ENCODE data around the gene NPAS3. TPM values are rescaled to one million over a fixed set of nuclear protein-coding genes. Genes with fewer than 3 reads are reported as not detected.

NPAS3 gene
- total RNA-seq, 2 experiments from 2014 or later = not detected

- Mint-ChIP-seq H3K36me3 (no peaks in the 10 kb centered on the region), H3K27ac (no peak overlapping the region), H3K9me3 (no peaks in the 10 kb centered on the region), H3K4me1 (ENCODE audit: low read depth) (peaks cover 3% of the 10 kb centered on the region), H3K27me3 (peaks cover 20% of the 10 kb centered on the region), H3K4me3 (no peak overlapping the region)
- CTCF ChIA-PET = no interaction called here
- intact Hi-C loops (cut with micrococcal nuclease) = no loop called here
- POLR2A ChIA-PET = no interaction called here
- DNase-seq = no peak
These were observed 862.1 kb downstream of the NPAS3 start for GRCh38 chr14:33800735-33801163.

- Mint-ChIP-seq H3K36me3 (no peaks in the 10 kb centered on the region), H3K4me3 (no peak overlapping the region), H3K4me1 (ENCODE audit: low read depth) (peaks cover 3% of the 10 kb centered on the region), H3K9me3 (no peaks in the 10 kb centered on the region), H3K27ac (no peak overlapping the region), H3K27me3 (peaks cover 21% of the 10 kb centered on the region)
- CTCF ChIA-PET = interaction anchor here (0.7 to 4.6 kb wide), 3 partner anchors 9 to 1226 kb away, joined by 3 to 30 read pairs (median 4); no protein-coding TSS in a partner anchor
- intact Hi-C loops (cut with micrococcal nuclease) = no loop called here
- no peak for DNase-seq
- POLR2A ChIA-PET = no interaction called here
These were observed 864.1 kb downstream of the NPAS3 start for GRCh38 chr14:33802737-33803136.

GRCh38 chr14:33805593-33805992, 866.9 kb downstream of the NPAS3 start:
- no peaks in the 10 kb centered on the region for H3K9me3 Mint-ChIP-seq
- intact Hi-C loops (cut with micrococcal nuclease) = no loop called here
- H3K27me3 Mint-ChIP-seq = peaks cover 19% of the 10 kb centered on the region
- ChIA-PET POLR2A (no interaction called here), CTCF (interaction anchor here (1.3 to 4.6 kb wide), 2 partner anchors 12 to 517 kb away, joined by 5 to 30 read pairs; no protein-coding TSS in a partner anchor)
- no peaks in the 10 kb centered on the region for H3K36me3 Mint-ChIP-seq
- peaks cover 3% of the 10 kb centered on the region for H3K4me1 Mint-ChIP-seq (ENCODE audit: low read depth)
- no peak for DNase-seq
- H3K27ac Mint-ChIP-seq = no peak overlapping the region
- H3K4me3 Mint-ChIP-seq = no peak overlapping the region

GRCh38 chr14:33806905-33807304, 868.2 kb downstream of the NPAS3 start:
- Mint-ChIP-seq H3K4me3 (no peak overlapping the region), H3K27me3 (peaks cover 10% of the 10 kb centered on the region), H3K27ac (no peak overlapping the region), H3K9me3 (no peaks in the 10 kb centered on the region), H3K36me3 (no peaks in the 10 kb centered on the region), H3K4me1 (ENCODE audit: low read depth) (no peaks in the 10 kb centered on the region)
- ChIA-PET POLR2A (no interaction called here), CTCF (interaction anchor here (0.5 to 1.6 kb wide), 2 partner anchors 14 to 332 kb away, joined by 3 to 4 read pairs; no protein-coding TSS in a partner anchor)
- intact Hi-C loops (cut with micrococcal nuclease) = no loop called here
- no peak for DNase-seq

GRCh38 chr14:33808187-33808586, 869.5 kb downstream of the NPAS3 start:
- Mint-ChIP-seq H3K36me3 (no peaks in the 10 kb centered on the region), H3K4me3 (no peak overlapping the region), H3K4me1 (ENCODE audit: low read depth) (no peaks in the 10 kb centered on the region), H3K27ac (no peak overlapping the region), H3K27me3 (peaks cover 8% of the 10 kb centered on the region), H3K9me3 (no peaks in the 10 kb centered on the region)
- intact Hi-C loops (cut with micrococcal nuclease) = no loop called here
- DNase-seq = no peak
- ChIA-PET CTCF (interaction anchor here (0.5 kb wide), 1 partner anchor 14 kb away, joined by 3 read pairs; no protein-coding TSS in a partner anchor), POLR2A (no interaction called here)

- CTCF ChIA-PET = no interaction called here
- H3K36me3 Mint-ChIP-seq = no peaks in the 10 kb centered on the region
- H3K4me1 Mint-ChIP-seq (ENCODE audit: low read depth) = no peaks in the 10 kb centered on the region
- no peaks in the 10 kb centered on the region for H3K9me3 Mint-ChIP-seq
- no peak overlapping the region for H3K27ac Mint-ChIP-seq
- H3K4me3 Mint-ChIP-seq = no peak overlapping the region
- POLR2A ChIA-PET = no interaction called here
- no peak for DNase-seq
- H3K27me3 Mint-ChIP-seq = peaks cover 10% of the 10 kb centered on the region
- intact Hi-C loops (cut with micrococcal nuclease) = no loop called here
These were observed 870.8 kb downstream of the NPAS3 start for GRCh38 chr14:33809396-33809981.

- Mint-ChIP-seq H3K4me3 (no peak overlapping the region), H3K27me3 (peaks cover 10% of the 10 kb centered on the region), H3K27ac (no peak overlapping the region), H3K4me1 (ENCODE audit: low read depth) (no peaks in the 10 kb centered on the region), H3K9me3 (no peaks in the 10 kb centered on the region), H3K36me3 (no peaks in the 10 kb centered on the region)
- intact Hi-C loops (cut with micrococcal nuclease) = no loop called here
- CTCF ChIA-PET = no interaction called here
- no peak for DNase-seq
- POLR2A ChIA-PET = no interaction called here
These were observed 871.6 kb downstream of the NPAS3 start for GRCh38 chr14:33810308-33810707.

- CTCF ChIA-PET = interaction anchor here (1.4 kb wide), 1 partner anchor 19 kb away, joined by 3 read pairs; no protein-coding TSS in a partner anchor
- POLR2A ChIA-PET = no interaction called here
- peaks cover 8% of the 10 kb centered on the region for H3K27me3 Mint-ChIP-seq
- no peaks in the 10 kb centered on the region for H3K36me3 Mint-ChIP-seq
- no peak overlapping the region for H3K27ac Mint-ChIP-seq
- no peaks in the 10 kb centered on the region for H3K9me3 Mint-ChIP-seq
- DNase-seq = no peak
- intact Hi-C loops (cut with micrococcal nuclease) = no loop called here
- no peaks in the 10 kb centered on the region for H3K4me1 Mint-ChIP-seq (ENCODE audit: low read depth)
- no peak overlapping the region for H3K4me3 Mint-ChIP-seq
These were observed 873.0 kb downstream of the NPAS3 start for GRCh38 chr14:33811721-33812120.

- Mint-ChIP-seq H3K27ac (no peak overlapping the region), H3K4me1 (ENCODE audit: low read depth) (no peaks in the 10 kb centered on the region), H3K4me3 (no peak overlapping the region), H3K27me3 (peaks cover 6% of the 10 kb centered on the region), H3K9me3 (no peaks in the 10 kb centered on the region), H3K36me3 (no peaks in the 10 kb centered on the region)
- no peak for DNase-seq
- ChIA-PET CTCF (interaction anchor here (1.4 kb wide), 1 partner anchor 19 kb away, joined by 3 read pairs; no protein-coding TSS in a partner anchor), POLR2A (no interaction called here)
- intact Hi-C loops (cut with micrococcal nuclease) = no loop called here
These were observed 873.5 kb downstream of the NPAS3 start for GRCh38 chr14:33812181-33812580.

GRCh38 chr14:33812601-33813000, 873.9 kb downstream of the NPAS3 start:
- intact Hi-C loops (cut with micrococcal nuclease) = no loop called here
- H3K27me3 Mint-ChIP-seq = peaks cover 6% of the 10 kb centered on the region
- ChIA-PET CTCF (interaction anchor here (1.4 kb wide), 1 partner anchor 19 kb away, joined by 3 read pairs; no protein-coding TSS in a partner anchor), POLR2A (no interaction called here)
- no peak for DNase-seq
- no peak overlapping the region for H3K4me3 Mint-ChIP-seq
- H3K4me1 Mint-ChIP-seq (ENCODE audit: low read depth) = no peaks in the 10 kb centered on the region
- no peaks in the 10 kb centered on the region for H3K9me3 Mint-ChIP-seq
- H3K27ac Mint-ChIP-seq = no peak overlapping the region
- H3K36me3 Mint-ChIP-seq = no peaks in the 10 kb centered on the region

- CTCF ChIA-PET = no interaction called here
These were observed 875.3 kb downstream of the NPAS3 start for GRCh38 chr14:33814010-33814409.

GRCh38 chr14:33833706-33834465, 895.2 kb downstream of the NPAS3 start:
- intact Hi-C loops (cut with micrococcal nuclease) = no loop called here
- CTCF ChIA-PET = interaction anchor here (2.2 kb wide), 1 partner anchor 467 kb away, joined by 8 read pairs; no protein-coding TSS in a partner anchor
- no peak for DNase-seq
- H3K4me1 Mint-ChIP-seq (ENCODE audit: low read depth) = no peaks in the 10 kb centered on the region
- no peak overlapping the region for H3K27ac Mint-ChIP-seq
- H3K9me3 Mint-ChIP-seq = peaks cover 3% of the 10 kb centered on the region
- H3K4me3 Mint-ChIP-seq = no peak overlapping the region
- no peaks in the 10 kb centered on the region for H3K36me3 Mint-ChIP-seq
- H3K27me3 Mint-ChIP-seq = no peaks in the 10 kb centered on the region
- POLR2A ChIA-PET = interaction anchor here (0.6 kb wide), 1 partner anchor 388 kb away, joined by 5 read pairs; no protein-coding TSS in a partner anchor

More at GRCh38 chr14:33814010-33814409, 875.3 kb downstream of the NPAS3 start:
- POLR2A ChIA-PET = no interaction called here
- H3K27ac Mint-ChIP-seq = no peak overlapping the region
- no peaks in the 10 kb centered on the region for H3K9me3 Mint-ChIP-seq
- no peaks in the 10 kb centered on the region for H3K4me1 Mint-ChIP-seq (ENCODE audit: low read depth)
- no peak for DNase-seq
- H3K4me3 Mint-ChIP-seq = no peak overlapping the region
- H3K27me3 Mint-ChIP-seq = peaks cover 9% of the 10 kb centered on the region
- intact Hi-C loops (cut with micrococcal nuclease) = no loop called here
- no peaks in the 10 kb centered on the region for H3K36me3 Mint-ChIP-seq

Measured in activated CD4-positive, alpha-beta memory T cell treated with anti-CD3 and anti-CD28 coated beads for 36 hours (primary cell).